HG03097 (cell line): ENCODE measurements around the gene LRBA.

ENCODE experiments used
- ATAC-seq: cut with Tn5 transposase; IDR thresholded peaks from one replicate; pipeline ENCODE4 v1.9.1; 2021; ENCODE audit not compliant: unreplicated experiment, low FRiP score

LRBA gene

GRCh38 chr4:150261571-150261970 lies 753.5 kb downstream of the LRBA start:
- ATAC-seq: no peak

GRCh38 chr4:150259861-150260567 lies 755.1 kb downstream of the LRBA start:
- ATAC-seq: no peak

GRCh38 chr4:150258569-150258968 lies 756.5 kb downstream of the LRBA start:
- ATAC-seq: no peak

- ATAC-seq: no peak
These were observed 758.0 kb downstream of the LRBA start for GRCh38 chr4:150256841-150257730.

GRCh38 chr4:150256225-150256620 lies 758.9 kb downstream of the LRBA start:
- no peak for ATAC-seq

GRCh38 chr4:150255610-150256224 lies 759.4 kb downstream of the LRBA start:
- ATAC-seq: no peak

GRCh38 chr4:150253965-150254630 lies 761.0 kb downstream of the LRBA start:
- ATAC-seq: no peak

GRCh38 chr4:150253416-150253815 lies 761.7 kb downstream of the LRBA start:
- ATAC-seq: no peak

- no peak for ATAC-seq
These were observed 762.3 kb downstream of the LRBA start for GRCh38 chr4:150252741-150253140.

GRCh38 chr4:150252306-150252705 lies 762.8 kb downstream of the LRBA start:
- no peak for ATAC-seq

- ATAC-seq: no peak
These were observed 763.3 kb downstream of the LRBA start for GRCh38 chr4:150251752-150252190.

GRCh38 chr4:150250998-150251651 lies 764.0 kb downstream of the LRBA start:
- no peak for ATAC-seq

GRCh38 chr4:150250293-150250997 lies 764.6 kb downstream of the LRBA start:
- ATAC-seq: no peak

- ATAC-seq: no peak
These were observed 766.9 kb downstream of the LRBA start for GRCh38 chr4:150248181-150248580.

- no peak for ATAC-seq
These were observed 767.9 kb downstream of the LRBA start for GRCh38 chr4:150247184-150247583.

GRCh38 chr4:150244600-150244999 lies 770.5 kb downstream of the LRBA start:
- ATAC-seq: no peak

GRCh38 chr4:150243932-150244331 lies 771.2 kb downstream of the LRBA start:
- no peak for ATAC-seq

- ATAC-seq: no peak
These were observed 772.1 kb downstream of the LRBA start for GRCh38 chr4:150242820-150243458.

GRCh38 chr4:150240011-150240410 lies 775.1 kb downstream of the LRBA start:
- no peak for ATAC-seq
